Lower lobe of right lung (tissue), 2 donors: Measurements from ENCODE around the gene GRIN2C. TPM values are rescaled to one million over a fixed set of nuclear protein-coding genes. Genes with fewer than 3 reads are reported as not detected.

Experiments used
- ATAC-seq, 2 donors: fragments of 200-7000 bp; cut with Tn5 transposase; one replicate each; pipeline ENCODE4 v1.9.1; 2020 to 2022; ENCODE audit warnings: mild to moderate bottlenecking in 2 of 2, moderate library complexity in 2 of 2
- DNase-seq: peaks from one replicate; pipeline ENCODE4 v3.0.0-alpha.2; 2020
- H3K27ac ChIP-seq: fragments of 200-600 bp; one replicate; pipeline ENCODE4 v1.8.0; 2022
- H3K27me3 ChIP-seq: fragments of 200-600 bp; one replicate; pipeline ENCODE4 v1.8.0; 2022; ENCODE audit warnings: low read depth
- H3K36me3 ChIP-seq: fragments of 200-600 bp; one replicate; pipeline ENCODE4 v1.8.0; 2022; ENCODE audit warnings: mild to moderate bottlenecking
- H3K4me1 ChIP-seq: fragments of 200-600 bp; one replicate; pipeline ENCODE4 v1.8.0; 2022
- H3K4me3 ChIP-seq: fragments of 200-600 bp; one replicate; pipeline ENCODE4 v1.8.0; 2022; ENCODE audit warnings: mild to moderate bottlenecking
- H3K9me3 ChIP-seq: fragments of 200-600 bp; one replicate; pipeline ENCODE4 v1.8.0; 2022
- intact Hi-C: fragments of 100-400 bp; cut with DNase I; formaldehyde crosslinking; loops from one replicate; pipeline ENCODE4 v1.11.0; 2022
- total RNA-seq: library from RNA; stranded (reverse); fragmentation: NEBNext Ultra II Directional; extraction: Animal tissue kit (Norgen Biotek cat#: 25700); gene quantifications from one replicate; pipeline ENCODE4 v1.2.1, GENCODE V29; 2021
- TF ChIP-seq, protein P1 (sequence below): fragments of 200-600 bp; IDR thresholded peaks from one replicate; pipeline ENCODE4 v1.8.0; 2022; ENCODE audit warnings: antibody characterized with exemption, mild to moderate bottlenecking
- donor health status: DM: no; HTN: yes; CAD: no; lungs with severe emphysema.

Gene GRIN2C
- total RNA-seq, 1 donor from 2014 or later, result 0.83 TPM

DNA sequence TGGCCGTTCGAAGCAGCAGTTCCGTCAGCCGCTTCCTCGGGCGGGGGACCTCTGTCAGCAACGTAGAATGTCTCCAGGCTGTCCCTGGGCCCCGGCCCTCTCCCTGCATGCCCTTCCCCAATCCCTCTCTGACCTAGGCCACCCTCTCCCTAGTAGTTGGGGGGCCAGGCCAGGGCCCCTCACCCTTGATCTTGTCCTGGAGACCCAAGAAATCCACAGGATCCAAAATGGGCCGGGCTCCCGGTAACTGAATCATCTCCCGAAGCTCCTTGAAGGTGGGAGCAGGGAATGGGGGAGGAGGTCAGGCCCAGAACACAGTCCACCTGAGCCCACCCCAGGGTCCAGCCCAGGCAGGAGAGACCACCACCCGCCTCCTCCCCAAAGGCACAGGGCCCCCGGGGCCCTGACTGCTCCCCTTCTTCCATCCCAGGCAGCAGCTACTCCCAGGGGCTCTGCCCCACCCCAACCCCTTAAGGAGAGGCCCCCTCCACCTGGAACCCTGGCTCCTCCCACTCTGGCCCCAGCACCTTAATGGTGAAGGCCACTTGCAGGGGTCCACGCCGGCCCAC, 4.7 kb upstream of the GRIN2C start:
- Histone ChIP-seq H3K4me3 (no peak overlapping the region), H3K27ac (no peak overlapping the region), H3K9me3 (no peaks in the 10 kb centered on the region), H3K36me3 (no peaks in the 10 kb centered on the region), H3K4me1 (peaks cover 22% of the 10 kb centered on the region), H3K27me3 (peaks cover 19% of the 10 kb centered on the region)
- ATAC-seq (no peak), DNase-seq (no peak)
- intact Hi-C loops, result no loop called here
- TF ChIP-seq, protein P1, sequence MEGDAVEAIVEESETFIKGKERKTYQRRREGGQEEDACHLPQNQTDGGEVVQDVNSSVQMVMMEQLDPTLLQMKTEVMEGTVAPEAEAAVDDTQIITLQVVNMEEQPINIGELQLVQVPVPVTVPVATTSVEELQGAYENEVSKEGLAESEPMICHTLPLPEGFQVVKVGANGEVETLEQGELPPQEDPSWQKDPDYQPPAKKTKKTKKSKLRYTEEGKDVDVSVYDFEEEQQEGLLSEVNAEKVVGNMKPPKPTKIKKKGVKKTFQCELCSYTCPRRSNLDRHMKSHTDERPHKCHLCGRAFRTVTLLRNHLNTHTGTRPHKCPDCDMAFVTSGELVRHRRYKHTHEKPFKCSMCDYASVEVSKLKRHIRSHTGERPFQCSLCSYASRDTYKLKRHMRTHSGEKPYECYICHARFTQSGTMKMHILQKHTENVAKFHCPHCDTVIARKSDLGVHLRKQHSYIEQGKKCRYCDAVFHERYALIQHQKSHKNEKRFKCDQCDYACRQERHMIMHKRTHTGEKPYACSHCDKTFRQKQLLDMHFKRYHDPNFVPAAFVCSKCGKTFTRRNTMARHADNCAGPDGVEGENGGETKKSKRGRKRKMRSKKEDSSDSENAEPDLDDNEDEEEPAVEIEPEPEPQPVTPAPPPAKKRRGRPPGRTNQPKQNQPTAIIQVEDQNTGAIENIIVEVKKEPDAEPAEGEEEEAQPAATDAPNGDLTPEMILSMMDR, result no peak

DNA sequence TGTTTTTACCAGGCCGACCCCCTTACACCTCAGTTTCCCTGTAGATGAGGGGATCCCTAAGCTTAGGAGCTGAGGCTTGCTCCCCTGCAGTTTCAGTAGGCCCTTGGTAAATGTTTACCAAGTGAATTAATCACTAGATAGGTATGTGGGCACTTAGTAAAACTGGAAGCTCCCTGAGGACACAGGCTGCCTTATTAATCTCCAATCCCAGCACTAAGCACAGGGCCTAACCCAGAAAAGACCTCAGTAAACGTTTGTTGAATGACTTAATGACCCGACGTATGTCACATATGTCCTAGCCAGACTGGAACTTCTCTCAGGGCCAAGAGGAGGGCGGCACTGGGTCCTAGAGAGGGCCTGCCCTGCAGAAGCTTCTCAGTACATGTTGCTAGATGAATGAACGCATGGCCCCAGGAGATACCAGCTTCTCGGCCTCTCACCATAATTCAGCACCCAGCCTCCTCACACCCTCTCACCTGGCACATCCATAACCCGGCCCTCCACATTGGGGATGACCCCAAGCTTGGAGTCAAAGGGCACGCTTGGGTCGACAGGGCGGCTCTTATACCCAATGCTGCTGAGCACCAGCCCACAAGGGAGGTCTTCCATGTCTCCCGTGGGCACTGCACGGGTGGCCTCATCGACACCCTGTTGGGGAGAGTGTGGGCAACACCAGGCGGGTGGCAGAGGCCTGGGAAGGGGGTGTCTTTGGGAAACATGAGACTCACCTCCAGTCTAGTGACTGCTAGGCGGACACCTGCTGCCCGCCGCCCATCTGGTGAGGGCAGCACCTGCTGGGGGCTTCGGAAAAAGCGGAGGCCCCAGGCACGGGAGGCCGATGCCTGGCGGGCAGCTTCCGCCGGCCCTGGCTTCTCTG, 4.0 kb upstream of the GRIN2C start:
- TF ChIP-seq, protein P1, result no peak
- no peaks in the 10 kb centered on the region for H3K9me3 ChIP-seq
- peaks cover 22% of the 10 kb centered on the region for H3K4me1 ChIP-seq
- H3K4me3 ChIP-seq, result no peak overlapping the region
- no peaks in the 10 kb centered on the region for H3K36me3 ChIP-seq
- DNase-seq (no peak), ATAC-seq (no peak)
- peaks cover 26% of the 10 kb centered on the region for H3K27me3 ChIP-seq
- no peak overlapping the region for H3K27ac ChIP-seq
- intact Hi-C loops, result no loop called here

DNA sequence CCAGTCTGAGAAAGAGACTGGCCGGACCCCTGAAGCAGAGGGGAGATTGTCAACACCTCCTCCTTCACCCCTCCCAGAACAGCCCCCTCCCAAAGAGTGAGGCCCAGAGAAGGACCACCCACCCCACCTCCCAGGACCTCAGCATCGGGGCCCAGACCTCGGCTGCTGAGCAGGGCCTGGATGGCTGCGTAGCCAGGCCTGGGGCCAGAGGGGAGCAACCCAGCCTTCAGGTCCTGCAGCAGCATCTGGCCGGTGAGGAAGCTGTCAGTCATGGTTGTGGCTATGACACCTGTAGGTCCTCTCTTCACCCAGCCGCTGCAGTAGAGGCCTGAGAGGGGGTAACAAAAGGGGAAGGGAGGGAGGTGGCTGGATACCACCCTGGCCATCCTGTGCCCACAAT, 3.2 kb upstream of the GRIN2C start:
- H3K27me3 ChIP-seq, result peaks cover 30% of the 10 kb centered on the region

DNA sequence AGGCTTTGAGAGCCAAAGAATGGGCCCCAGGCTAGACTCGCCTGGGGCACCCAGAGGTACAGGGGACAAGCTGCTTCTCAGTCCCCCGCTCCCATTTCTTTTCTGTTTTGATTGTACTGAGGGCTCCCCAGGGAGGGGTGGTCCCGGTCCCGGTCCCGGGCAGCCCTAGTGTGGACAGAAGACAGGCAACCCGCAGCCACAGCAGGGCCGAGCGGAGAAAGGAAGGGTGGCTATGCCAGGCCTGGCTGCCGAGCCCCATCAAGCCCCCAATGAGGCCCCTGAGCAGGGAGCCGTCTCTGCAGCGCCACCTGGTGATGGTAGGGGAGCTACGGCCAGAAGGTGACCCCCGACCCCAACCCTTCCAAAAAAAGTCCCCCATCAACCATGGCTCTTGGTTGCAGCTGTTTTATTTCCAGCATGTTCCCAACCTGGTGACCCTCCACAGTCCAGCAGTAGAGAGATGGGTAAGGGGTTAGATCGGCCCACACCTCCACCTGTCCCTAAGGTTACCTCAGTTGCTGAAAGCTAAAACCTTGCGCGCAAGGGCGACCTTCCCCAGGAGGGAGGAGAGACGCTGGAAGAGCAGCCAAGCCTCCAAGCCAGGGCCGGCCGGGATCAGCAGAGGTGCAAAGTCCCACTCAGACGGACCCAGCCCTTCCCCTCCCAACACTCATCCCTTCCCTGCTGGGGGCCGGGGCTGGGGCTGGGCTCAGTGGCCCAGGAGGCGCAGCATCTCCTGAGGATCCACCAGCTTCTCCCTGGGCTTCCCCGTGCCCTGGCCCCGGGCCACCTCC, 2.6 kb upstream of the GRIN2C start:
- Histone ChIP-seq H3K36me3 (no peaks in the 10 kb centered on the region), H3K27ac (no peak overlapping the region), H3K4me1 (peaks cover 22% of the 10 kb centered on the region), H3K9me3 (no peaks in the 10 kb centered on the region), H3K27me3 (peaks cover 36% of the 10 kb centered on the region), H3K4me3 (no peak overlapping the region)
- peak; percentile 67 to 70 for ATAC-seq
- DNase-seq, result peak; percentile 82
- intact Hi-C loops, result no loop called here
- TF ChIP-seq, protein P1, result peak; percentile 68

More for the DNA sequence above, 3.2 kb upstream of the GRIN2C start:
- intact Hi-C loops, result no loop called here
- Histone ChIP-seq H3K9me3 (no peaks in the 10 kb centered on the region), H3K4me1 (peaks cover 22% of the 10 kb centered on the region), H3K4me3 (no peak overlapping the region), H3K27ac (no peak overlapping the region), H3K36me3 (no peaks in the 10 kb centered on the region)
- ATAC-seq (no peak), DNase-seq (no peak)
- TF ChIP-seq, protein P1, result no peak

DNA sequence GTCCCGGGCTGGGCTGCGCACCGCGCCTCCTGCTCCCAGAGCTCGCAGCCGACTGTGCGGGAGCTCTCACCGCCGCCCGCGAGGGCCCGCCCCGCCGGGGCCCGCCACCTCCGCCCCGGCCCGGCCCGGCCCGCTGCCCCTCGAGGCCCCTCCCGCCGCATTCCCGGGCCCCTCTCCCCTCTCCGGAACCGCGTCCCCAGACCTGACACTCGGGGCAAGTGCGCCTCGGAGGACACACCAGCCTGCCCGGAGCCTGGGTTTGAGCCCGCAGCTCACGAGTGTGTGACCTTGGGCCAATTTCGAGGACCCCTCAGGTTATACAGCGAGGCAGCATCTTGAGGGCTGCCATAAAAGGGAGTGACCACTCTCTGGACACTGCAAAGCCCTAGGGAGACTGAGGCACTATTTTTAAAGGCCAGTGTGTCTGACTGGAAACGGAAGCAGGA, 2.0 kb upstream of the GRIN2C start:
- Histone ChIP-seq H3K4me3 (no peak overlapping the region), H3K36me3 (no peaks in the 10 kb centered on the region), H3K4me1 (peaks cover 22% of the 10 kb centered on the region), H3K27ac (no peak overlapping the region), H3K9me3 (no peaks in the 10 kb centered on the region), H3K27me3 (peaks cover 42% of the 10 kb centered on the region)
- TF ChIP-seq, protein P1, result no peak
- DNase-seq (no peak), ATAC-seq (no peak)
- intact Hi-C loops, result no loop called here
